ENCODE measurements around the gene GET4.

GRCh38 chr7:857661-858060 is 18.7 kb upstream of the GET4 start:
- TF ChIP-seq CTCF (optimal IDR thresholded peaks at IDR 0.05 in 1 of 3, IDR thresholded peaks at IDR 0.05 in 1 of 3, conservative IDR thresholded peaks at IDR 0.05 in 1 of 3; ENCODE audit: extremely low read depth in 1 of 3, insufficient read depth in 2 of 3, low read length in 3 of 3) (no peak), EZH2 (IDR thresholded peaks at IDR 0.05; ENCODE audit: low read length) (no peak)
